SK-N-SH (cell line): ENCODE measurements around the gene CDKN2D. TPM values are rescaled to one million over a fixed set of nuclear protein-coding genes. Genes with fewer than 3 reads are reported as not detected.

Source experiments
- CTCF ChIA-PET: fragments of 300-600, 350-600 bp; formaldehyde crosslinking; extraction: SDS; loops from one replicate; lab custom pipeline; 2021; lab: Yijun Ruan, JAX
- POLR2A ChIA-PET: fragments of 350-600 bp; sonication (Branson Sonifier 250); formaldehyde crosslinking; extraction: SDS; loops from one replicate; lab custom pipeline; 2020; ENCODE audit warnings: antibody characterized with exemption, inconsistent platforms; lab: Yijun Ruan, JAX
- DNase-seq: peaks from one replicate; pipeline ENCODE4 v3.0.0; 2012
- H2AFZ ChIP-seq: fragments of 200-600 bp; sonication (generic); 2 replicates; pipeline ENCODE4 v1.8.1; 2016; ENCODE audit warnings: antibody characterized with exemption, mild to moderate bottlenecking, low read depth
- H3F3A ChIP-seq: fragments of 200-600 bp; sonication (generic); replicated peaks from 2 replicates; pipeline ENCODE3; 2016; ENCODE audit warnings: antibody characterized with exemption, mild to moderate bottlenecking; ENCODE audit not compliant: insufficient read depth
- H3K27ac ChIP-seq, 2 experiments: fragments of 200-500 bp in 1 of 2; fragments of 200-600 bp in 1 of 2; sonication (Bioruptor generic) in 1 of 2; sonication (generic), shearing (Covaris generic) in 1 of 2; 2 replicates each; pipeline versions ENCODE4 v1.5.1 to v1.6.1; 2014 to 2016; ENCODE audit warnings: low read depth in 2 of 2, inconsistent platforms in 1 of 2, low read length in 1 of 2, mild to moderate bottlenecking in 1 of 2, mixed read lengths in 1 of 2
- H3K27me3 ChIP-seq: fragments of 200-600 bp; sonication (generic), shearing (Covaris generic); 2 replicates; pipeline ENCODE4 v1.6.1; 2016; ENCODE audit warnings: mixed run types; ENCODE audit not compliant: insufficient read depth
- H3K36me3 ChIP-seq, 2 experiments: fragments of 200-500 bp in 1 of 2; fragments of 200-600 bp in 1 of 2; sonication (Bioruptor generic) in 1 of 2; sonication (generic) in 1 of 2; replicated peaks in 1 of 2; 2 replicates each; pipeline versions ENCODE3 to v1.5.1; 2014 to 2016; ENCODE audit warnings: low read length in 1 of 2, mild to moderate bottlenecking in 1 of 2; ENCODE audit not compliant: insufficient read depth in 2 of 2, control insufficient read depth in 1 of 2
- H3K4me1 ChIP-seq, 2 experiments: fragments of 200-500 bp in 1 of 2; fragments of 200-600 bp in 1 of 2; sonication (Bioruptor generic) in 1 of 2; sonication (generic), shearing (Covaris generic) in 1 of 2; 2 replicates each; pipeline versions ENCODE4 v1.5.1 to v1.6.1; 2014 to 2016; ENCODE audit warnings: low read depth in 1 of 2, low read length in 1 of 2, mixed run types in 1 of 2; ENCODE audit not compliant: insufficient read depth in 2 of 2, control insufficient read depth in 1 of 2
- H3K4me2 ChIP-seq: fragments of 200-600 bp; sonication (generic), shearing (Covaris generic); 2 replicates; pipeline ENCODE4 v1.6.1; 2017; ENCODE audit warnings: mixed run types
- H3K4me3 ChIP-seq, 2 experiments: fragments of 200-500 bp in 1 of 2; fragments of 200-600 bp in 1 of 2; sonication (Bioruptor generic) in 1 of 2; sonication (generic), shearing (Covaris generic) in 1 of 2; 2 replicates each; pipeline versions ENCODE4 v1.5.1 to v1.8.1; 2014 to 2016; ENCODE audit warnings: low read depth in 2 of 2, inconsistent platforms in 1 of 2, low read length in 1 of 2, mild to moderate bottlenecking in 1 of 2, mixed read lengths in 1 of 2, moderate library complexity in 1 of 2
- H3K79me2 ChIP-seq: fragments of 200-600 bp; sonication (generic); 2 replicates; pipeline ENCODE4 v1.8.1; 2017; ENCODE audit warnings: mild to moderate bottlenecking; ENCODE audit not compliant: insufficient read depth
- H3K9ac ChIP-seq: fragments of 200-600 bp; sonication (generic); 2 replicates; pipeline ENCODE4 v1.6.1; 2017; ENCODE audit warnings: mixed run types
- H3K9me2 ChIP-seq: fragments of 200-600 bp; sonication (generic); 2 replicates; pipeline ENCODE4 v1.6.1; 2017; ENCODE audit warnings: mixed run types
- H3K9me3 ChIP-seq: fragments of 200-600 bp; sonication (generic); 2 replicates; pipeline ENCODE4 v1.6.1; 2017; ENCODE audit warnings: mixed run types, mild to moderate bottlenecking, moderate library complexity
- H4K20me1 ChIP-seq: fragments of 200-600 bp; sonication (generic); 2 replicates; pipeline ENCODE4 v1.6.1; 2017; ENCODE audit warnings: mild to moderate bottlenecking, mixed run types; ENCODE audit not compliant: insufficient read depth
- CHD2 ChIP-seq: fragments of 150-350 bp; IDR thresholded peaks from 2 replicates; pipeline ENCODE4 v1.6.1; 2018; ENCODE audit warnings: low read length; ENCODE audit not compliant: partially characterized antibody
- GABPA ChIP-seq: IDR thresholded peaks from 2 replicates; pipeline ENCODE4 v1.4.0; 2012; ENCODE audit warnings: low read depth, mild to moderate bottlenecking
- GATA2 ChIP-seq: sonication (generic); formaldehyde crosslinking; IDR thresholded peaks from 2 replicates; pipeline ENCODE4 v1.5.0; 2020; ENCODE audit warnings: mild to moderate bottlenecking, missing genetic modification reagents
- IRF3 ChIP-seq: fragments of 150-350 bp; IDR thresholded peaks from 2 replicates; pipeline ENCODE4 v1.6.1; 2016; ENCODE audit warnings: mild to moderate bottlenecking, low read depth, low read length
- JUND ChIP-seq: IDR thresholded peaks from 2 replicates; pipeline ENCODE4 v1.4.0; 2012
- MEF2A ChIP-seq: IDR thresholded peaks from 2 replicates; pipeline ENCODE4 v1.4.0; 2012; ENCODE audit warnings: low read depth, borderline replicate concordance
- MXI1 ChIP-seq: IDR thresholded peaks from 2 replicates; pipeline ENCODE4 v1.6.1; 2012; ENCODE audit warnings: mild to moderate bottlenecking, low read depth, low read length, improper control_type of control experiment
- NFIC ChIP-seq: IDR thresholded peaks from 2 replicates; pipeline ENCODE4 v1.4.0; 2012; ENCODE audit warnings: borderline replicate concordance
- RCOR1 ChIP-seq: fragments of 150-350 bp; IDR thresholded peaks from 2 replicates; pipeline ENCODE4 v1.6.1; 2017; ENCODE audit warnings: antibody characterized with exemption, low read length
- RXRA ChIP-seq: IDR thresholded peaks from 2 replicates; pipeline ENCODE4 v1.4.0; 2012; ENCODE audit warnings: low read depth, mild to moderate bottlenecking, borderline replicate concordance
- TCF12 ChIP-seq: IDR thresholded peaks from 2 replicates; pipeline ENCODE4 v1.4.0; 2012
- TEAD4 ChIP-seq: IDR thresholded peaks from 2 replicates; pipeline ENCODE4 v1.4.0; 2012; ENCODE audit warnings: mild to moderate bottlenecking, borderline replicate concordance; ENCODE audit not compliant: insufficient read depth
- USF1 ChIP-seq: IDR thresholded peaks from 2 replicates; pipeline ENCODE4 v1.4.0; 2012; ENCODE audit warnings: low read depth, borderline replicate concordance
- WGBS: methylation state at CpG from one replicate; pipeline ENCODE4 v1.1.6; 2017; ENCODE audit warnings: low lambda C conversion rate; 5-methylcytosine and 5-hydroxymethylcytosine counted together
- polyA plus RNA-seq, 3 experiments: library from polyadenylated mRNA; depleted of rRNA; stranded (reverse); fragments of >200 nt; gene quantifications; 2 replicates each; pipeline ENCODE4 v1.2.3, GENCODE V29; 2012
- TF ChIP-seq, protein P1 (sequence below): IDR thresholded peaks from 2 replicates; pipeline ENCODE4 v1.4.0; 2012; ENCODE audit warnings: low read depth
- TF ChIP-seq, protein P2 (sequence below): IDR thresholded peaks from 2 replicates; pipeline ENCODE4; 2012

CDKN2D gene
- polyA plus RNA-seq, 1 of the 3 experiments (the other 2 are of a cell fraction) = 13.1 TPM

- Histone ChIP-seq H3K9me2 (no peaks in the 10 kb centered on the region), H3K27ac (no peak overlapping the region), H3K9me3 (no peaks in the 10 kb centered on the region), H3K36me3 (no peaks in the 10 kb centered on the region), H3K4me3 (no peak overlapping the region), H3K9ac (no peak overlapping the region), H3K4me1 (no peaks in the 10 kb centered on the region; a peak in 1 of 4 replicates), H3F3A (no peaks in the 10 kb centered on the region), H3K79me2 (no peaks in the 10 kb centered on the region), H3K4me2 (no peak overlapping the region), H2AFZ (no peak overlapping the region), H4K20me1 (no peaks in the 10 kb centered on the region), H3K27me3 (no peaks in the 10 kb centered on the region; the same call in 1 of the 2 replicates)
- TF ChIP-seq, protein P1, sequence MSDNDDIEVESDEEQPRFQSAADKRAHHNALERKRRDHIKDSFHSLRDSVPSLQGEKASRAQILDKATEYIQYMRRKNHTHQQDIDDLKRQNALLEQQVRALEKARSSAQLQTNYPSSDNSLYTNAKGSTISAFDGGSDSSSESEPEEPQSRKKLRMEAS = no peak
- TF ChIP-seq CHD2 = no peak
- TF ChIP-seq IRF3 = no peak
- TF ChIP-seq MXI1 = no peak
- no peak for TF ChIP-seq NFIC
- TF ChIP-seq, protein P2, sequence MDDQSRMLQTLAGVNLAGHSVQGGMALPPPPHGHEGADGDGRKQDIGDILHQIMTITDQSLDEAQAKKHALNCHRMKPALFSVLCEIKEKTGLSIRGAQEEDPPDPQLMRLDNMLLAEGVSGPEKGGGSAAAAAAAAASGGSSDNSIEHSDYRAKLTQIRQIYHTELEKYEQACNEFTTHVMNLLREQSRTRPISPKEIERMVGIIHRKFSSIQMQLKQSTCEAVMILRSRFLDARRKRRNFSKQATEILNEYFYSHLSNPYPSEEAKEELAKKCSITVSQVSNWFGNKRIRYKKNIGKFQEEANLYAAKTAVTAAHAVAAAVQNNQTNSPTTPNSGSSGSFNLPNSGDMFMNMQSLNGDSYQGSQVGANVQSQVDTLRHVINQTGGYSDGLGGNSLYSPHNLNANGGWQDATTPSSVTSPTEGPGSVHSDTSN = no peak
- no peak for TF ChIP-seq RXRA
- TF ChIP-seq TCF12 = no peak
- TF ChIP-seq JUND = no peak
- no peak for TF ChIP-seq TEAD4
- TF ChIP-seq USF1 = no peak
- no peak for TF ChIP-seq GATA2 (CRISPR knock-in tag)
- TF ChIP-seq GABPA = no peak
- no peak for TF ChIP-seq RCOR1
- TF ChIP-seq MEF2A = no peak
- no peak for DNase-seq
- ChIA-PET POLR2A (no interaction called here), CTCF (interaction anchor here (0.9 to 1.6 kb wide), 4 partner anchors 16 to 59 kb away, joined by 3 to 4 read pairs (median 3); no protein-coding TSS in a partner anchor)
- WGBS = 68% methylated on average over 12 of the region's 13 CpGs
These were observed 47.2 kb downstream of the CDKN2D start for GRCh38 chr19:10521461-10522171.
